ENCODE data around the gene ADRA2B.

- TF ChIP-seq POLR2A (IDR thresholded peaks at IDR 0.05), result no peak
- no peak for TF ChIP-seq EP300 (IDR thresholded peaks at IDR 0.05)
- TF ChIP-seq, protein P1, sequence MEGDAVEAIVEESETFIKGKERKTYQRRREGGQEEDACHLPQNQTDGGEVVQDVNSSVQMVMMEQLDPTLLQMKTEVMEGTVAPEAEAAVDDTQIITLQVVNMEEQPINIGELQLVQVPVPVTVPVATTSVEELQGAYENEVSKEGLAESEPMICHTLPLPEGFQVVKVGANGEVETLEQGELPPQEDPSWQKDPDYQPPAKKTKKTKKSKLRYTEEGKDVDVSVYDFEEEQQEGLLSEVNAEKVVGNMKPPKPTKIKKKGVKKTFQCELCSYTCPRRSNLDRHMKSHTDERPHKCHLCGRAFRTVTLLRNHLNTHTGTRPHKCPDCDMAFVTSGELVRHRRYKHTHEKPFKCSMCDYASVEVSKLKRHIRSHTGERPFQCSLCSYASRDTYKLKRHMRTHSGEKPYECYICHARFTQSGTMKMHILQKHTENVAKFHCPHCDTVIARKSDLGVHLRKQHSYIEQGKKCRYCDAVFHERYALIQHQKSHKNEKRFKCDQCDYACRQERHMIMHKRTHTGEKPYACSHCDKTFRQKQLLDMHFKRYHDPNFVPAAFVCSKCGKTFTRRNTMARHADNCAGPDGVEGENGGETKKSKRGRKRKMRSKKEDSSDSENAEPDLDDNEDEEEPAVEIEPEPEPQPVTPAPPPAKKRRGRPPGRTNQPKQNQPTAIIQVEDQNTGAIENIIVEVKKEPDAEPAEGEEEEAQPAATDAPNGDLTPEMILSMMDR (IDR thresholded peaks at IDR 0.05), result no peak
- TF ChIP-seq POLR2AphosphoS5 (IDR thresholded peaks at IDR 0.05), result no peak
These were observed 35.3 kb downstream of the ADRA2B start for GRCh38 chr2:96081042-96081441.

Data from upper lobe of left lung (tissue), 4 donors.